K562 (cell line): ENCODE data around the gene MYB. TPM values are rescaled to one million over a fixed set of nuclear protein-coding genes. Genes with fewer than 3 reads are reported as not detected.

Experiments used
- BDP1 ChIP-seq: IDR thresholded peaks from 3 replicates; pipeline ENCODE4 v1.6.1; 2011; ENCODE audit not compliant: insufficient read length, insufficient read depth
- IRF1 ChIP-seq: sonication (generic); formaldehyde crosslinking; IDR thresholded peaks from 2 replicates; pipeline ENCODE4 v1.8.0; 2022; ENCODE audit warnings: missing genetic modification reagents, mild to moderate bottlenecking, borderline replicate concordance
- MGA ChIP-seq: fragments of 450-650 bp; IDR thresholded peaks from 2 replicates; pipeline ENCODE4 v1.6.1; 2016; ENCODE audit warnings: mild to moderate bottlenecking, moderate library complexity
- ZNF232 ChIP-seq: sonication (generic); formaldehyde crosslinking; IDR thresholded peaks from 2 replicates; pipeline ENCODE4 v1.8.0; 2022; ENCODE audit warnings: mild to moderate bottlenecking, missing genetic modification reagents
- ZNF57 ChIP-seq: fragments of 450-650 bp; formaldehyde crosslinking; IDR thresholded peaks from 2 replicates; pipeline ENCODE4 v1.4.0; 2020; ENCODE audit warnings: mild to moderate bottlenecking, moderate library complexity
- polyA plus RNA-seq, 8 experiments: library from polyadenylated mRNA; depleted of rRNA in 4 of 8; stranded (reverse) in 5 of 8; unstranded in 3 of 8; fragments of >200 nt; fragmentation: Nextera tagmentation in 2 of 8; fragmentation: Illumina TruSeq in 1 of 8; extraction: Ambion mirVana in 2 of 8; extraction: Trizol in 1 of 8; gene quantifications; 2 replicates each; pipeline versions ENCODE4 v1.2.1 to v1.2.3, GENCODE V29; 2011 to 2014; ENCODE audit warnings: inconsistent platforms in 1 of 8, missing spikeins in 1 of 8
- total RNA-seq, 7 experiments: library from RNA; depleted of rRNA in 6 of 7; stranded (reverse); fragments of >200 nt in 6 of 7; fragmentation: Illumina TruSeq in 2 of 7; extraction: Trizol in 2 of 7; gene quantifications; 2 replicates each; pipeline versions ENCODE4 v1.2.1 to v1.2.3, GENCODE V29; 2011 to 2021; ENCODE audit warnings: low replicate concordance in 1 of 7
- TF ChIP-seq, protein P1 (sequence below): IDR thresholded peaks from 2 replicates; pipeline ENCODE4 v1.6.1; 2011; ENCODE audit not compliant: insufficient read length; ENCODE audit errors: extremely low read depth
- TF ChIP-seq, protein P2 (sequence below): fragments of 250-450 bp; sonication (Bioruptor Pico); IDR thresholded peaks from 2 replicates; pipeline ENCODE4 v1.4.0; 2020; ENCODE audit warnings: borderline replicate concordance

The MYB gene
- total and polyA plus RNA-seq, 9 of the 15 experiments (the other 6 are each of a cell fraction or from before 2014, with no cell fraction given), result 35.8 to 218 (median 140) TPM

- TF ChIP-seq IRF1 (CRISPR knock-in tag), result no peak
- TF ChIP-seq, protein P1, sequence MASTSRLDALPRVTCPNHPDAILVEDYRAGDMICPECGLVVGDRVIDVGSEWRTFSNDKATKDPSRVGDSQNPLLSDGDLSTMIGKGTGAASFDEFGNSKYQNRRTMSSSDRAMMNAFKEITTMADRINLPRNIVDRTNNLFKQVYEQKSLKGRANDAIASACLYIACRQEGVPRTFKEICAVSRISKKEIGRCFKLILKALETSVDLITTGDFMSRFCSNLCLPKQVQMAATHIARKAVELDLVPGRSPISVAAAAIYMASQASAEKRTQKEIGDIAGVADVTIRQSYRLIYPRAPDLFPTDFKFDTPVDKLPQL, result no peak
- no peak for TF ChIP-seq ZNF57 (CRISPR knock-in tag)
- TF ChIP-seq MGA, result no peak
- TF ChIP-seq ZNF232 (CRISPR knock-in tag), result no peak
- TF ChIP-seq BDP1, result no peak
- TF ChIP-seq, protein P2, sequence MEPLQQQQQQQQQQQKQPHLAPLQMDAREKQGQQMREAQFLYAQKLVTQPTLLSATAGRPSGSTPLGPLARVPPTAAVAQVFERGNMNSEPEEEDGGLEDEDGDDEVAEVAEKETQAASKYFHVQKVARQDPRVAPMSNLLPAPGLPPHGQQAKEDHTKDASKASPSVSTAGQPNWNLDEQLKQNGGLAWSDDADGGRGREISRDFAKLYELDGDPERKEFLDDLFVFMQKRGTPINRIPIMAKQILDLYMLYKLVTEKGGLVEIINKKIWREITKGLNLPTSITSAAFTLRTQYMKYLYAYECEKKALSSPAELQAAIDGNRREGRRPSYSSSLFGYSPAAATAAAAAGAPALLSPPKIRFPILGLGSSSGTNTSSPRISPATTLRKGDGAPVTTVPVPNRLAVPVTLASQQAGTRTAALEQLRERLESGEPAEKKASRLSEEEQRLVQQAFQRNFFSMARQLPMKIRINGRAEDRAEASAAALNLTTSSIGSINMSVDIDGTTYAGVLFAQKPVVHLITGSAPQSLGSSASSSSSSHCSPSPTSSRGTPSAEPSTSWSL (CRISPR knock-in tag), result no peak
Observed at GRCh38 chr6:135183532-135184440, 2.7 kb downstream of the MYB start (continued).
